ENCODE results near the gene CAPN10. TPM values are rescaled to one million over a fixed set of nuclear protein-coding genes. Genes with fewer than 3 reads are reported as not detected.

CAPN10 gene
- total RNA-seq (37.9 and 39.9 TPM in 2 replicates), polyA plus RNA-seq (25.2 and 36.7 TPM in 2 replicates), polyA minus RNA-seq (11.4 and 20.2 TPM in 2 replicates), Bru-seq, nascent RNA (percentile 47 among the genes with signal in this experiment), BruChase-seq, experiment 1, labeled RNA remaining after a 6-hour chase (percentile 69 among the genes with signal in this experiment), BruChase-seq, experiment 2, labeled RNA remaining after a 2-hour chase (percentile 71 among the genes with signal in this experiment)
- polyA plus RNA-seq (2011; cell fraction: cytosol; rRNA removed) = 13.1 and 20.9 TPM in 2 replicates
- 116 and 147 TPM in 2 replicates for polyA plus RNA-seq (2011; cell fraction: nucleus; rRNA removed)
- 20.9 and 28.5 TPM in 2 replicates for polyA plus RNA-seq (2012)
- 6.3 TPM for polyA minus RNA-seq (2011; cell fraction: cytosol; rRNA and poly(A)+ RNA removed)
- polyA minus RNA-seq (2011; cell fraction: nucleus; rRNA and poly(A)+ RNA removed) = 21.9 and 32.9 TPM in 2 replicates
- long read RNA-seq, transcript CAPN10-207 (12 exons, 2,644 nt) = major isoform, 15 of 51 reads
- long read RNA-seq, partial matches to known transcripts = 16 of 51 reads
- long read RNA-seq, other reads (novel, unspliced or antisense) = 18 of 51 reads

GRCh38 chr2:240586198-240586918, at the start of gene CAPN10:
TSS of gene CAPN10 (plus strand) at chr2:240586734. CDS start at chr2:240586912, 178 bp downstream.
- peak within 1 kb of the TSS; percentile 83 for H2AFZ ChIP-seq (ENCODE audit: low read depth, low read length)
- H3K4me1 ChIP-seq (ENCODE audit: control insufficient read depth, extremely low read depth, insufficient read depth, low read length) = peaks cover 17% of the 10 kb centered on the region
- dilution Hi-C loops (cut with MboI; ENCODE audit: extremely low pct_ligation_motif_present, low sequenced_read_pairs) (no loop called here), intact Hi-C loops (cut with micrococcal nuclease) (loop anchor here (1.0 kb wide), 3 partner anchors 20 to 73 kb away; partner anchors contain the start of gene DUSP28)
- peak within 1 kb of the TSS; percentile 74 for H3K27ac ChIP-seq (ENCODE audit: insufficient read depth, low read depth, low read length)
- H3K9me1 ChIP-seq (replicated peaks; ENCODE audit: control insufficient read depth, extremely low read depth, insufficient read depth, low read length) = no peaks in the 10 kb centered on the region
- CTCF ChIA-PET = interaction anchor here (0.8 to 5.3 kb wide), 12 partner anchors 10 to 354 kb away, joined by 3 to 47 read pairs (median 10); partner anchors contain the start of genes ANKMY1 and RNPEPL1
- peaks cover 0 to 9% of the 10 kb centered on the region in 2 experiments for H3K36me3 ChIP-seq (ENCODE audit: control insufficient read depth in 2 of 2, extremely low read depth in 1 of 2, insufficient read depth in 2 of 2, low read length in 2 of 2)
- H3K4me3 ChIP-seq (replicated peaks in 1 of 3; ENCODE audit: insufficient read depth in 1 of 3, low read depth in 1 of 3, low read length in 3 of 3) = peak within 1 kb of the TSS; percentile 76 to 84 (median 84)
- no peaks in the 10 kb centered on the region for H3K27me3 ChIP-seq (ENCODE audit: control insufficient read depth in 2 of 2, insufficient read depth in 2 of 2, low read length in 2 of 2)
- no peaks in the 10 kb centered on the region for H3K9me3 ChIP-seq (replicated peaks; ENCODE audit: control insufficient read depth, insufficient read depth, low read length)
- H4K20me1 ChIP-seq (replicated peaks; ENCODE audit: control insufficient read depth, extremely low read depth, insufficient read depth, low read length) = no peaks in the 10 kb centered on the region
- DNase-seq (ENCODE audit: low read depth, low spot score) (peak; percentile 95), FAIRE-seq (peak; percentile 88)
- TF ChIP-seq POLR2AphosphoS5 (IDR thresholded peaks at IDR 0.05; ENCODE audit: insufficient read depth, low read depth, low read length) (peak; percentile 88), MYC (IDR thresholded peaks at IDR 0.05; ENCODE audit: low read depth, low read length) (no peak), EZH2 (IDR thresholded peaks at IDR 0.05; ENCODE audit: borderline replicate concordance, low read depth, low read length, severe bottlenecking) (no peak), MAX (IDR thresholded peaks at IDR 0.05; ENCODE audit: insufficient read depth, insufficient read length) (peak; percentile 64), POLR2A (IDR thresholded peaks at IDR 0.05; ENCODE audit: low read depth, low read length) (peak; percentile 66), CTCF (IDR thresholded peaks at IDR 0.05; ENCODE audit: extremely low read depth in 1 of 2, insufficient read depth in 1 of 2, low read depth in 1 of 2, low read length in 2 of 2) (no peak), GATA2 (IDR thresholded peaks at IDR 0.05; ENCODE audit: insufficient read depth, insufficient read length, low read depth, low read length) (no peak), FOS (IDR thresholded peaks at IDR 0.05; ENCODE audit: borderline replicate concordance, insufficient read depth, low read length) (no peak), JUN (IDR thresholded peaks at IDR 0.05; ENCODE audit: borderline replicate concordance, insufficient read depth, insufficient read length, low read depth) (no peak)
- H3K79me2 ChIP-seq (ENCODE audit: control insufficient read depth, insufficient read depth, low read length) = peaks cover 54% of the 10 kb centered on the region
- peak within 1 kb of the TSS; percentile 91 for H3K9ac ChIP-seq (replicated peaks; ENCODE audit: extremely low read depth, insufficient read depth, low read length)
- H3K4me2 ChIP-seq (ENCODE audit: insufficient read depth, low read length) = peak within 1 kb of the TSS; percentile 80
- no TSS peak for BruUV-seq (replicated peaks)
- POLR2A ChIA-PET = interaction anchor here (1.0 to 3.3 kb wide), 3 partner anchors 17 to 25 kb away, joined by 7 to 13 read pairs (median 8); partner anchors contain the start of gene RNPEPL1

Data from endothelial cell of umbilical vein (primary cell).